GM21717 (cell line): Measurements from ENCODE around the gene LRRC7.

Experiments used
- ATAC-seq: cut with Tn5 transposase; IDR thresholded peaks from one replicate; pipeline ENCODE4 v1.9.1; 2021; ENCODE audit warnings: mild to moderate bottlenecking, moderate library complexity; ENCODE audit not compliant: unreplicated experiment

The LRRC7 gene

GRCh38 chr1:69567652-69568420 lies at the start of gene LRRC7:
Gene LRRC7 (plus strand): TSS chr1:69567922. CDS start chr1:69568640, 718 bp downstream.
- ATAC-seq: no peak

GRCh38 chr1:69519006-69519405 lies 48.7 kb upstream of the LRRC7 start:
- no peak for ATAC-seq

GRCh38 chr1:69520326-69520725 lies 47.4 kb upstream of the LRRC7 start:
- no peak for ATAC-seq

GRCh38 chr1:69523032-69523431 lies 44.7 kb upstream of the LRRC7 start:
- ATAC-seq: no peak

GRCh38 chr1:69523461-69523860 lies 44.3 kb upstream of the LRRC7 start:
- no peak for ATAC-seq

- ATAC-seq: no peak
Observed at GRCh38 chr1:69524015-69524414, 43.7 kb upstream of the LRRC7 start.

- no peak for ATAC-seq
Observed at GRCh38 chr1:69527273-69527672, 40.4 kb upstream of the LRRC7 start.

- ATAC-seq: no peak
Observed at GRCh38 chr1:69528376-69528775, 39.3 kb upstream of the LRRC7 start.

- ATAC-seq: no peak
Observed at GRCh38 chr1:69533343-69533742, 34.4 kb upstream of the LRRC7 start.

- ATAC-seq: no peak
Observed at GRCh38 chr1:69534829-69535228, 32.9 kb upstream of the LRRC7 start.

- ATAC-seq: no peak
Observed at GRCh38 chr1:69535490-69535889, 32.2 kb upstream of the LRRC7 start.

- ATAC-seq: no peak
Observed at GRCh38 chr1:69540052-69540451, 27.7 kb upstream of the LRRC7 start.

GRCh38 chr1:69551476-69552324 lies 16.0 kb upstream of the LRRC7 start:
- ATAC-seq: no peak

GRCh38 chr1:69553726-69554125 lies 14.0 kb upstream of the LRRC7 start:
- ATAC-seq: no peak

- no peak for ATAC-seq
Observed at GRCh38 chr1:69568421-69569174, 876 bp downstream of the LRRC7 start.

GRCh38 chr1:69569175-69569541 lies 1.4 kb downstream of the LRRC7 start:
- no peak for ATAC-seq

- no peak for ATAC-seq
Observed at GRCh38 chr1:69569576-69570328, 2.0 kb downstream of the LRRC7 start.

GRCh38 chr1:69570356-69570755 lies 2.6 kb downstream of the LRRC7 start:
- no peak for ATAC-seq

- ATAC-seq: no peak
Observed at GRCh38 chr1:69572921-69573320, 5.2 kb downstream of the LRRC7 start.

- no peak for ATAC-seq
Observed at GRCh38 chr1:69573911-69574310, 6.2 kb downstream of the LRRC7 start.

- no peak for ATAC-seq
Observed at GRCh38 chr1:69585666-69586065, 17.9 kb downstream of the LRRC7 start.
